Smooth muscle cell (in vitro differentiated cells): Measurements from ENCODE around the gene TSSK6. TPM values are rescaled to one million over a fixed set of nuclear protein-coding genes. Genes with fewer than 3 reads are reported as not detected.
A peak's percentile ranks its signal among the peaks of the same experiment; 100 is the strongest.

Source experiments
- DNase-seq: peaks from one replicate; lab custom pipeline; 2025; ENCODE audit not compliant: unreplicated experiment; lab: John Stamatoyannopoulos, UW
- H2AFZ ChIP-seq: fragments of 200-600 bp; sonication (generic); 2 replicates; pipeline ENCODE4 v1.6.0; 2016; ENCODE audit warnings: antibody characterized with exemption, low read depth, mild to moderate bottlenecking
- H3F3A ChIP-seq: fragments of 200-600 bp; sonication (generic); 2 replicates; pipeline ENCODE4 v1.6.0; 2017; ENCODE audit warnings: antibody characterized with exemption, low read depth
- H3K27ac ChIP-seq: fragments of 200-600 bp; sonication (generic); 2 replicates; pipeline ENCODE4 v1.5.1; 2016; ENCODE audit warnings: low read depth, mild to moderate bottlenecking
- H3K27me3 ChIP-seq: fragments of 200-600 bp; sonication (generic); 2 replicates; pipeline ENCODE4 v1.6.1; 2016; ENCODE audit warnings: low read depth, mild to moderate bottlenecking
- H3K36me3 ChIP-seq: fragments of 200-600 bp; sonication (generic); 2 replicates; pipeline ENCODE4 v1.5.1; 2016; ENCODE audit warnings: low read depth
- H3K4me1 ChIP-seq: fragments of 200-600 bp; sonication (generic); 2 replicates; pipeline ENCODE4 v1.5.1; 2016; ENCODE audit warnings: low read depth
- H3K4me2 ChIP-seq: fragments of 200-600 bp; sonication (generic); 2 replicates; pipeline ENCODE4 v1.6.0; 2016; ENCODE audit warnings: mild to moderate bottlenecking
- H3K4me3 ChIP-seq: fragments of 200-600 bp; sonication (generic); 2 replicates; pipeline ENCODE4 v1.5.1; 2016; ENCODE audit warnings: mild to moderate bottlenecking
- H3K79me2 ChIP-seq: fragments of 200-600 bp; sonication (generic); 2 replicates; pipeline ENCODE4 v1.6.0; 2016; ENCODE audit warnings: low read depth, mild to moderate bottlenecking
- H3K9ac ChIP-seq: fragments of 200-600 bp; sonication (generic); 2 replicates; pipeline ENCODE4 v1.6.0; 2016; ENCODE audit warnings: low read depth
- H3K9me3 ChIP-seq: fragments of 200-600 bp; sonication (generic); replicated peaks from 2 replicates; pipeline ENCODE4 v1.5.1; 2016; ENCODE audit warnings: low read depth
- H4K20me1 ChIP-seq: fragments of 200-600 bp; sonication (generic); 2 replicates; pipeline ENCODE4 v1.6.0; 2016; ENCODE audit warnings: low read depth
- CTCF ChIP-seq: fragments of 200-600 bp; sonication (generic); IDR thresholded peaks from 2 replicates; pipeline ENCODE4 v1.5.1; 2017; ENCODE audit warnings: borderline replicate concordance, mild to moderate bottlenecking, antibody characterized with exemption; ENCODE audit not compliant: insufficient read depth, poor library complexity, severe bottlenecking
- WGBS: methylation state at CpG from one replicate; pipeline ENCODE4 v1.1.7; 2016; ENCODE audit warnings: low lambda C conversion rate; 5-methylcytosine and 5-hydroxymethylcytosine counted together
- polyA plus RNA-seq: library from polyadenylated mRNA; unstranded; fragments of >200 nt; fragmentation: Nextera tagmentation; extraction: Ambion mirVana; gene quantifications from 2 replicates; pipeline ENCODE4 v1.2.1, GENCODE V29; 2016
- total RNA-seq: library from RNA; depleted of rRNA; stranded (reverse); fragments of >200 nt; gene quantifications from 2 replicates; pipeline ENCODE4 v1.2.3, GENCODE V29; 2014

Gene TSSK6
- total and polyA plus RNA-seq, 2 experiments from 2014 or later: 0.49 to 1.3 TPM

- WGBS: 93% methylated on average over 6 of the region's 6 CpGs
- Histone ChIP-seq H3K27me3 (no peaks in the 10 kb centered on the region), H3K4me2 (no peak overlapping the region), H3K9ac (no peak overlapping the region), H3K9me3 (peaks cover 17% of the 10 kb centered on the region), H4K20me1 (peaks cover 46% of the 10 kb centered on the region), H3K4me1 (peaks cover 7% of the 10 kb centered on the region), H3F3A (no peaks in the 10 kb centered on the region), H2AFZ (no peak overlapping the region), H3K36me3 (peaks cover 13% of the 10 kb centered on the region), H3K27ac (no peak overlapping the region), H3K79me2 (peaks cover 81% of the 10 kb centered on the region), H3K4me3 (no peak overlapping the region)
- DNase-seq: no peak
- no peak for TF ChIP-seq CTCF
These were observed 43.7 kb downstream of the TSSK6 start for GRCh38 chr19:19471682-19472081.

GRCh38 chr19:19470579-19470978, 44.8 kb downstream of the TSSK6 start:
- no peaks in the 10 kb centered on the region for H3F3A ChIP-seq
- no peak overlapping the region for H3K4me3 ChIP-seq
- H3K9ac ChIP-seq: no peak overlapping the region
- H3K27me3 ChIP-seq: no peaks in the 10 kb centered on the region
- H3K27ac ChIP-seq: no peak overlapping the region
- WGBS: 92% methylated on average over 3 of the region's 3 CpGs
- H3K4me2 ChIP-seq: no peak overlapping the region
- H2AFZ ChIP-seq: no peak overlapping the region
- DNase-seq: no peak
- peaks cover 35% of the 10 kb centered on the region for H4K20me1 ChIP-seq
- H3K36me3 ChIP-seq: peaks cover 21% of the 10 kb centered on the region
- H3K4me1 ChIP-seq: peaks cover 7% of the 10 kb centered on the region
- peaks cover 78% of the 10 kb centered on the region for H3K79me2 ChIP-seq
- no peak for TF ChIP-seq CTCF
- H3K9me3 ChIP-seq: peaks cover 17% of the 10 kb centered on the region

- no peak overlapping the region for H2AFZ ChIP-seq
- DNase-seq: no peak
- no peak overlapping the region for H3K4me3 ChIP-seq
- peaks cover 21% of the 10 kb centered on the region for H4K20me1 ChIP-seq
- H3K4me1 ChIP-seq: peaks cover 17% of the 10 kb centered on the region
- H3K27ac ChIP-seq: no peak overlapping the region
- TF ChIP-seq CTCF: no peak
- no peak overlapping the region for H3K9ac ChIP-seq
- H3F3A ChIP-seq: no peaks in the 10 kb centered on the region
- H3K79me2 ChIP-seq: peaks cover 84% of the 10 kb centered on the region
- WGBS: 97% methylated on average over 2 of the region's 2 CpGs
- H3K27me3 ChIP-seq: no peaks in the 10 kb centered on the region
- H3K36me3 ChIP-seq: peaks cover 23% of the 10 kb centered on the region
- H3K4me2 ChIP-seq: no peak overlapping the region
- H3K9me3 ChIP-seq: peaks cover 17% of the 10 kb centered on the region
These were observed 46.8 kb downstream of the TSSK6 start for GRCh38 chr19:19468424-19469050.

- Histone ChIP-seq H3F3A (peaks cover 1% of the 10 kb centered on the region), H3K79me2 (peaks cover 86% of the 10 kb centered on the region), H3K9me3 (peaks cover 17% of the 10 kb centered on the region), H3K4me1 (peaks cover 40% of the 10 kb centered on the region), H4K20me1 (peaks cover 26% of the 10 kb centered on the region), H3K4me2 (no peak overlapping the region), H3K27me3 (no peaks in the 10 kb centered on the region), H2AFZ (no peak overlapping the region), H3K27ac (peak overlapping the region; percentile 1), H3K36me3 (peaks cover 23% of the 10 kb centered on the region), H3K9ac (no peak overlapping the region), H3K4me3 (no peak overlapping the region)
- WGBS: 93% methylated on average over 6 of the region's 6 CpGs
- TF ChIP-seq CTCF: no peak
- no peak for DNase-seq
These were observed 49.1 kb downstream of the TSSK6 start for GRCh38 chr19:19466201-19466600.
